ENCODE data around the gene SPAG8. TPM values are rescaled to one million over a fixed set of nuclear protein-coding genes. Genes with fewer than 3 reads are reported as not detected.

SPAG8 gene
- total RNA-seq, 4 donors from 2014 or later, result 0.65 to 2.0 (median 0.83) TPM

GRCh38 chr9:35763803-35764202 is 48.3 kb downstream of the SPAG8 start:
- 100% methylated on average over 1 of the region's 1 CpG for WGBS
- Histone ChIP-seq H3K27ac (replicated peaks in 1 of 4) (no peak overlapping the region), H3K4me1 (peaks cover 0 to 8% (median 4%) of the 10 kb centered on the region in 4 donors), H3K36me3 (no peaks in the 10 kb centered on the region), H3K4me3 (no peak overlapping the region), H3K9me3 (no peaks in the 10 kb centered on the region), H3K27me3 (no peaks in the 10 kb centered on the region)
- intact Hi-C loops (cut with DNase I), result no loop called here
- DNase-seq (ENCODE audit: extremely low spot score), result no peak
- no peak for TF ChIP-seq POLR2AphosphoS5 (IDR thresholded peaks at IDR 0.05)
- TF ChIP-seq EP300 (IDR thresholded peaks at IDR 0.05), result no peak
- TF ChIP-seq POLR2A (IDR thresholded peaks at IDR 0.05; ENCODE audit: low read depth), result no peak
- TF ChIP-seq CTCF (IDR thresholded peaks at IDR 0.05), result no peak

- intact Hi-C loops (cut with DNase I), result no loop called here
- Histone ChIP-seq H3K36me3 (no peaks in the 10 kb centered on the region), H3K4me1 (peaks cover 6 to 15% (median 11%) of the 10 kb centered on the region in 4 donors), H3K27ac (replicated peaks in 1 of 4) (no peak overlapping the region), H3K9me3 (no peaks in the 10 kb centered on the region), H3K4me3 (no peak overlapping the region), H3K27me3 (no peaks in the 10 kb centered on the region)
- no peak for TF ChIP-seq POLR2AphosphoS5 (IDR thresholded peaks at IDR 0.05)
- no peak for TF ChIP-seq CTCF (IDR thresholded peaks at IDR 0.05)
- TF ChIP-seq EP300 (IDR thresholded peaks at IDR 0.05), result no peak
- no peak for TF ChIP-seq POLR2A (IDR thresholded peaks at IDR 0.05; ENCODE audit: low read depth)
- 80% methylated on average over 2 of the region's 2 CpGs for WGBS
- no peak for DNase-seq (ENCODE audit: extremely low spot score)
Observed at GRCh38 chr9:35763181-35763580, 48.9 kb downstream of the SPAG8 start.

DNA sequence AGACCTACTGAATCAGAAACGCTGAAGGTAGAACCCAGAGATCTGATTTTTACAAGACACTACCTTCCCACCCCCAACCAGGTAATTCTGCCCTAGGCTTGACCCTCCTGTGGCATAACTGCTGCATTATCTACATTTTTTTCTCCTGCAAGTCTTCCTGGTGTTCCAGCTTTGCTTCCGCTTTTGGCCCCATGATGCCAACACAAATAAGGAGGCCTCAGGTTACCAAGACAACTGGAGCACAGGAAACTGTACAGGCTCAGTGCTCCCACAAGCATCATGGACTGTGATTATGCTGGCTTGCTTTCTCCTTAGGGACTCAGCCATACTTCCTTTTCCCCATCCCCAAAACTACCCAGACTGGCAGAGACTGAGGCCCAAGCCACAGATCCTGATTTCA is 51.4 kb downstream of the SPAG8 start:
- intact Hi-C loops (cut with DNase I), result no loop called here

DNA sequence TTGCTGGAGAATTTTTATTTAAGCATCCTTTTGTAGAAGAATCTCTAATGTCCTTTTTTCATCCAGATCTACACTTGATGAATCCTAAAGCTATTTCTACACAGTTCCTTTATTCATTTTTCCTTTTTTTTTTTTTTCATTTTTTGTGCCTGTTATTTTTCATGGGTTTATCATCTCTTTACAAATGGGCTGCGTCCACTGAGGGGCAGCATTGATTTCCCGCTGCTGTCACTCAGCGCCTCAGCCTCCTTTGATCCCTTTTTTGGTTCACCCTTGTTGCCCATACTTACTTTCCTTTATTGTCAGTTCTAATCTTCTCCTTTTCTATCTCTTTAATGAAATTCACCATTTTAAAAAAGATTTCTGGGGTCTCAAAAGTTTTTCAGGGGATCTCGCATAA is 52.3 kb downstream of the SPAG8 start:
- Histone ChIP-seq H3K9me3 (no peaks in the 10 kb centered on the region), H3K36me3 (peaks cover 0 to 6% (median 5%) of the 10 kb centered on the region in 4 donors), H3K4me3 (no peak overlapping the region), H3K27ac (replicated peaks in 1 of 4) (no peak overlapping the region), H3K27me3 (no peaks in the 10 kb centered on the region), H3K4me1 (peaks cover 22 to 36% (median 35%) of the 10 kb centered on the region in 4 donors)
- TF ChIP-seq EP300 (IDR thresholded peaks at IDR 0.05) (no peak), POLR2A (IDR thresholded peaks at IDR 0.05; ENCODE audit: low read depth) (no peak), CTCF (IDR thresholded peaks at IDR 0.05) (no peak), POLR2AphosphoS5 (IDR thresholded peaks at IDR 0.05) (no peak)
- no peak for DNase-seq (ENCODE audit: extremely low spot score)
- intact Hi-C loops (cut with DNase I), result no loop called here
- WGBS, result 96% methylated on average over 4 of the region's 4 CpGs

More for the DNA sequence above, 51.4 kb downstream of the SPAG8 start:
- TF ChIP-seq POLR2AphosphoS5 (IDR thresholded peaks at IDR 0.05) (peak in 1 of 2 donors; percentile 5), POLR2A (IDR thresholded peaks at IDR 0.05; ENCODE audit: low read depth) (no peak), CTCF (IDR thresholded peaks at IDR 0.05) (no peak), EP300 (IDR thresholded peaks at IDR 0.05) (no peak)
- H3K36me3 ChIP-seq, result no peaks in the 10 kb centered on the region
- H3K9me3 ChIP-seq, result no peaks in the 10 kb centered on the region
- no peak overlapping the region for H3K27ac ChIP-seq (replicated peaks in 1 of 4)
- WGBS, result 78% methylated on average over 2 of the region's 2 CpGs
- no peaks in the 10 kb centered on the region for H3K27me3 ChIP-seq
- DNase-seq (ENCODE audit: extremely low spot score), result no peak
- no peak overlapping the region for H3K4me3 ChIP-seq
- H3K4me1 ChIP-seq, result peaks cover 22 to 36% (median 35%) of the 10 kb centered on the region in 4 donors

Small RNA genes within 50 kb of the gene (small RNA-seq; reads per million reads assigned to genes)
- 0 reads per million in 3 donors for gene HINT2

Other genes starting within 250 kb of the SPAG8 start
- gene TESK1, start 207.0 kb downstream of the SPAG8 start, total RNA-seq, result 10 to 100 TPM; 48.2 to 80.6 (median 63.4) TPM
- 1 to 10 TPM in 2 of 4 donors, not detected in 2; 1.4 to 2.2 TPM for gene CD72, start 193.8 kb downstream of the SPAG8 start, total RNA-seq
- gene SIT1, start 161.3 kb downstream of the SPAG8 start, total RNA-seq, result under 1 TPM in 3 of 4 donors, not detected in 1; 0.40 to 0.83 (median 0.83) TPM
- 1,000 to 10,000 TPM; 1,899 to 6,162 (median 2,510) TPM for gene RMRP, start 154.2 kb downstream of the SPAG8 start, total RNA-seq
- 100 to 1,000 TPM in 2 of 4 donors, 10 to 100 TPM in 2; 68.4 to 117 (median 104) TPM for gene CCDC107, start 154.0 kb downstream of the SPAG8 start, total RNA-seq
- gene ARHGEF39, start 147.1 kb downstream of the SPAG8 start, total RNA-seq, result 1 to 10 TPM; 1.3 to 3.3 (median 1.7) TPM
- gene CA9, start 138.3 kb downstream of the SPAG8 start, total RNA-seq, result 1 to 10 TPM in 1 of 4 donors, not detected in 3; 2.2 TPM
- over 10,000 TPM in 3 of 4 donors, 1,000 to 10,000 TPM in 1; 8,856 to 14,576 (median 12,022) TPM for gene TPM2, start 122.3 kb downstream of the SPAG8 start, total RNA-seq
- gene TLN1, start 80.1 kb downstream of the SPAG8 start, total RNA-seq, result 1,000 to 10,000 TPM in 3 of 4 donors, 100 to 1,000 TPM in 1; 934 to 1,435 (median 1,196) TPM
- gene CREB3, start 79.6 kb downstream of the SPAG8 start, total RNA-seq, result 10 to 100 TPM; 65.6 to 97.3 (median 85.4) TPM
- gene GBA2, start 63.0 kb downstream of the SPAG8 start, total RNA-seq, result 10 to 100 TPM; 44.0 to 67.8 (median 55.5) TPM
- gene RGP1, start 63.0 kb downstream of the SPAG8 start, total RNA-seq, result 10 to 100 TPM; 22.0 to 31.8 (median 26.8) TPM
- 1 to 10 TPM in 1 of 4 donors, not detected in 3; 1.3 TPM for gene MSMP, start 58.0 kb downstream of the SPAG8 start, total RNA-seq
- 10 to 100 TPM; 22.0 to 35.9 (median 29.7) TPM for gene NPR2, start 20.7 kb downstream of the SPAG8 start, total RNA-seq
- gene HINT2, start 2.8 kb upstream of the SPAG8 start, total RNA-seq, result 10 to 100 TPM; 23.4 to 32.4 (median 27.5) TPM
- gene FAM221B, start 16.5 kb upstream of the SPAG8 start, total RNA-seq, result not detected
- 10 to 100 TPM in 3 of 4 donors, 1 to 10 TPM in 1; 10.0 to 27.0 (median 20.3) TPM for gene TMEM8B, start 17.0 kb upstream of the SPAG8 start, total RNA-seq
- not detected for gene OR13J1, start 58.1 kb upstream of the SPAG8 start, total RNA-seq
- gene HRCT1, start 93.9 kb upstream of the SPAG8 start, total RNA-seq, result 10 to 100 TPM in 2 of 4 donors, 1 to 10 TPM in 2; 3.7 to 53.0 (median 15.6) TPM
- 1 to 10 TPM; 2.1 to 5.7 (median 2.8) TPM for gene SPAAR, start 97.2 kb upstream of the SPAG8 start, total RNA-seq
- gene OR2S2, start 145.9 kb upstream of the SPAG8 start, total RNA-seq, result not detected
- 10 to 100 TPM; 16.6 to 24.2 (median 19.0) TPM for gene RECK, start 224.7 kb upstream of the SPAG8 start, total RNA-seq